ENCODE results near the gene UBE2G2. TPM values are rescaled to one million over a fixed set of nuclear protein-coding genes. Genes with fewer than 3 reads are reported as not detected.

The UBE2G2 gene
- total and polyA plus RNA-seq, 4 donors = 46.8 to 83.6 (median 69.8) TPM

DNA sequence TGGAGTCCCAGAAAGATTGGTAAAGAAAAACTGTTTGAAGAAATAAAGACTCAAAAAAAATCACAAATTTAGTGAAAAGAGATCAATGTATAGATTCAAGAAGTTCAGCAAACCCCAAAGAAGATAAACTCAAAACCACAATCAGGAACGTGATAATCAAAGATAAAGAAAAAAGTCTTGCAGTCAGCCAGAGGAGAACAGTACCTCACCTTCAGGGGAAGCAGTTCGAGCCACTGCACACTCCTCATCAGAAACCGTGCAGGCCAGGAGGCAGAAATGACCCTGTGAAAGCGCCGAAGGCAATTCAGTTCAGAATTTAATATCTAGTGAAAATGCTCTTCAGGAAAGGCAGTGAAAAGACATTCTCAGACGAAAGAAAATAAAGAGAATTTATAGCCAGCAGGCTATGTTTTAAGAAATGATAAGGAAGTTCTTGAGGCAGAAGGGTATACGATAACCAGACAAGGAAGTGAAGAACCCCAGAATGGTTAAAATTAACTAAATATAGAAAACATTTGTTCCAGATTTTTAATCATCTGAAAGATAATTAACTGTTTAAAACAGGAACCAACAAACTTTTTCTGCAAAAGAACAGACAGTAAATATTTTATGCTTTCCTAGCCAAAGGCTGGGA, 29.7 kb upstream of the UBE2G2 start:
- Histone ChIP-seq H3K36me3 (ENCODE audit: control insufficient read depth in 1 of 2, insufficient read depth in 2 of 2, low read length in 1 of 2) (no peaks in the 10 kb centered on the region), H3K9me3 (ENCODE audit: control insufficient read depth, low read length) (peaks cover 3% of the 10 kb centered on the region), H3K27ac (ENCODE audit: low read depth in 1 of 2, low read length in 2 of 2) (no peak overlapping the region), H3K4me1 (ENCODE audit: control insufficient read depth in 1 of 2, insufficient read depth in 2 of 2, low read length in 2 of 2) (no peaks in the 10 kb centered on the region), H3K27me3 (ENCODE audit: control insufficient read depth in 1 of 2, insufficient read depth in 2 of 2, low read length in 1 of 2) (no peaks in the 10 kb centered on the region), H3K4me3 (ENCODE audit: low read length in 2 of 2) (no peak overlapping the region)
- intact Hi-C loops (cut with DNase I) = no loop called here
- ATAC-seq (ENCODE audit: low FRiP score) (no peak), DNase-seq (no peak)
- WGBS, 2 donors = 38 to 39% methylated on average over 7 of the region's 7 CpGs

DNA sequence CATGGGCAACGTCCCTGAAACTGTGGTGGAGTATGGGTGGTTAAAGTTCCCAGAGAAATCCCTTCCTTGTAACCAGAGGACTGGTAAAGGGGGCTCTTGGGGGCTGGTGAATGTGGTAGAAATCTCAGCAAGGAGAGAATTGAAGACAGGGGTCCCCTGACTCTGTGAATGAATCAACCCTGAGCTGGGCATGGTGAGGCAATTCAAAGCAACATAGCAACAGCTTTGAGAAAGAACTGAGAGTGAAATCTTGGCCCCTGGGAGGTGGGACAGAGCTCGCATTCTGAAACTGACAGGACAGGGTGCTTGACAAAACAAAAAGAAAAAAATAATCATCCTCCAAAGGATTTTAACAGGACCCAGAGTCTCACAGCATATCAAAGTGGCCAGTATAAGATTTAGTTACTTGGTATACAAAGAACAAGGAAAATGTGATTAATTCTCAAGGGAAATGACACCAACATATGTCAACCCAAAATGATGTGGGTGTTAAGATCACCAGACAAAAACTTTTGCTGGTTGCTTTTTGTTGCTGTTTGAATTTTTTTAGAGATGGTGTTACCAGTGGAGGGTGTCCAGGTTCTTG, 28.0 kb upstream of the UBE2G2 start:
- intact Hi-C loops (cut with DNase I) = no loop called here
- Histone ChIP-seq H3K4me1 (ENCODE audit: control insufficient read depth in 1 of 2, insufficient read depth in 2 of 2, low read length in 2 of 2) (no peaks in the 10 kb centered on the region), H3K36me3 (ENCODE audit: control insufficient read depth in 1 of 2, insufficient read depth in 2 of 2, low read length in 1 of 2) (no peaks in the 10 kb centered on the region), H3K9me3 (ENCODE audit: control insufficient read depth, low read length) (peaks cover 3% of the 10 kb centered on the region), H3K27ac (ENCODE audit: low read depth in 1 of 2, low read length in 2 of 2) (no peak overlapping the region), H3K4me3 (ENCODE audit: low read length in 2 of 2) (no peak overlapping the region), H3K27me3 (ENCODE audit: control insufficient read depth in 1 of 2, insufficient read depth in 2 of 2, low read length in 1 of 2) (no peaks in the 10 kb centered on the region)
- 54 to 72% methylated on average over 2 of the region's 2 CpGs for WGBS, 2 donors
- DNase-seq (no peak), ATAC-seq (ENCODE audit: low FRiP score) (no peak)

DNA sequence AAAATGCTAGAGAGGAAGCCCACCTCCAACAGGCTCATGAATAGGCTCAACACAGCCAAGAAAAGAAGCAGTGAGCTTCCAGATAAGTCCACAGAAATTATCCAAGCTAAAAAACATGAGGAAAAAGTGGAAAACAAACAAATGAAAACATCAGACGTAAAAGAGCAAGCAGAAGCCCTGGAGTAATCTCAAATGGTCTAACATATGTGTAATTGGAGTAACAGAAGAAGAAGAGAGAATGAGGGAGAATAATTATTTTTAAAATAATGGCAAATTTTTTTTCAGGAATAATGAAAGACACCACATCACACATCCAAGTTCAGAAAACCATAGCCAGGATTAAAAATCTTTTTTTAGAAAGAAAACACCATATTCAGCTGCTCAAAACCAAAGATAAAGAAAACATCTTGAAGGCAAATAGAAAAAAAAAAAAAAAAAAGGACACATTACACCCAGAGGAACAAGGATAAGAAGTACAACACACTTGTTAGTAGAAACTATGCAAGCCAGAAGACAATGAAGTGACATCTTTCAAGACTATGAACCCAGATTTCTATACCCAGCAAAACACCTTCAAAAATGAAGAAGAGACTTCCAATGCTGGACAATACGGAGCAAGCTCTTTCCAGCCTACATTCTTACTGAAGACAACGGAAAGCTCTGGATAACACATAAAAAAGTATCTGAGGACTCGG, 26.9 kb upstream of the UBE2G2 start:
- H3K27ac ChIP-seq (ENCODE audit: low read depth in 1 of 2, low read length in 2 of 2) = no peak overlapping the region
- WGBS, 2 donors = 79 to 84% methylated on average over 4 of the region's 4 CpGs
- DNase-seq (no peak), ATAC-seq (ENCODE audit: low FRiP score) (no peak)
- H3K9me3 ChIP-seq (ENCODE audit: control insufficient read depth, low read length) = peaks cover 3% of the 10 kb centered on the region
- H3K36me3 ChIP-seq (ENCODE audit: control insufficient read depth in 1 of 2, insufficient read depth in 2 of 2, low read length in 1 of 2) = no peaks in the 10 kb centered on the region
- H3K4me1 ChIP-seq (ENCODE audit: control insufficient read depth in 1 of 2, insufficient read depth in 2 of 2, low read length in 2 of 2) = no peaks in the 10 kb centered on the region
- intact Hi-C loops (cut with DNase I) = no loop called here
- H3K4me3 ChIP-seq (ENCODE audit: low read length in 2 of 2) = no peak overlapping the region
- no peaks in the 10 kb centered on the region for H3K27me3 ChIP-seq (ENCODE audit: control insufficient read depth in 1 of 2, insufficient read depth in 2 of 2, low read length in 1 of 2)

DNA sequence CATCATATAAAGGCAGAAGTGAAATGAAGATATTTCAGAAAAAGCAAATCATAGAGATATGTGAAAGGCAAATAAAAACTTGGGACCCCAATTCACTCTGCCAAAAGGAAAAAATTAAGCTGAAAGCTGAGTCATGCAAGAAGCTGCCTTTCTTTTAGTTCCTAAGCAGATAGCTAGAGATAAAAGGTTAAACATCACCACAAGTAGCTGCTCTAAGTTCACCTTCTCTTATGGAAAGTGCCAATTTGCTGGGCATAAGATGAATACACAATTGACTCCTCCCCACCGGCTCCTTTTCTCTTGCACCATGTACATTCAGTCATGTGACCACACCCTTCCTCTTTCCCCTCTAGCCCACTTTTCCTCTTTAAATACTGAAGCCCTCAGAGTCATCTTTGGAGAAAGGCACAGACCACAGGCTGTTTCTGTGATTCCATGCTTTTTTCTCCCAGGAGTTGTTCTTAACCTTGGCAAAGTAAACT, 21.6 kb upstream of the UBE2G2 start:
- Histone ChIP-seq H3K36me3 (ENCODE audit: control insufficient read depth in 1 of 2, insufficient read depth in 2 of 2, low read length in 1 of 2) (no peaks in the 10 kb centered on the region), H3K4me3 (ENCODE audit: low read length in 2 of 2) (no peak overlapping the region), H3K4me1 (ENCODE audit: control insufficient read depth in 1 of 2, insufficient read depth in 2 of 2, low read length in 2 of 2) (no peaks in the 10 kb centered on the region), H3K27me3 (ENCODE audit: control insufficient read depth in 1 of 2, insufficient read depth in 2 of 2, low read length in 1 of 2) (no peaks in the 10 kb centered on the region), H3K27ac (ENCODE audit: low read depth in 1 of 2, low read length in 2 of 2) (no peak overlapping the region), H3K9me3 (ENCODE audit: control insufficient read depth, low read length) (peaks cover 8% of the 10 kb centered on the region)
- ATAC-seq (ENCODE audit: low FRiP score) = no peak
- intact Hi-C loops (cut with DNase I) = no loop called here
- DNase-seq = no peak
- 95 to 97% methylated on average over 1 of the region's 1 CpG for WGBS, 2 donors

DNA sequence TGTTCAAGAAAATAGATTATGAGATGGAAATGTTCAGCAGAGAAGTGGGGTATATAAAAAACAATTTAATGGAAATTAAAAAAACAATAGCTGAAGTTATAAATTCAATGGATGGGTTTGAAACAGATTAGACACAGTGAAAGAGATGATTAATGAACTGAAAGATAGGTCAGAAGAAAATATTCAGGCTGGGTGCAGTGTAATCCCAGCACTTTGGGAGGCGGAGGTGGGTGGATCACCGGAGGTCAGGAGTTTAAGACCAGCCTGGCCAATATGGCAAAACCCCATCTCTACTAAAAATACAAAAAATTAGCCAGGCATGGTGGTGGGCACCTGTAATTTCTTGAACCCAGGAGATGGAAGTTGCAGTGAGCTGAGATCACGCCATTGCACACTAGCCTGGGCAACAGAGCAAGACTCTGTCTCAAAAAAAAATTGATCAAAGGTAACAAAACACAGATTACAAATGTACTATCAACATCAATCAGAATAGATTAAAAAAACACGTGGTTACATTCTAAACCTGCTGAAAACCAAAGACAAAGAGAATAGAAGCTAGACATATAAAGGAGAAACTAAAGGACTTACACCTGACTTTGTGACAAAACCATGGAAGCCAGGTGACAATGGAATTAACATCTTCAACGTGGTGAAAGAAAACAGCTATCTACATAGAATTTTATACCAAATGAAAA, 21.0 kb upstream of the UBE2G2 start:
- WGBS, 2 donors = 67 to 71% methylated on average over 5 of the region's 5 CpGs
- no peak for ATAC-seq (ENCODE audit: low FRiP score)

DNA sequence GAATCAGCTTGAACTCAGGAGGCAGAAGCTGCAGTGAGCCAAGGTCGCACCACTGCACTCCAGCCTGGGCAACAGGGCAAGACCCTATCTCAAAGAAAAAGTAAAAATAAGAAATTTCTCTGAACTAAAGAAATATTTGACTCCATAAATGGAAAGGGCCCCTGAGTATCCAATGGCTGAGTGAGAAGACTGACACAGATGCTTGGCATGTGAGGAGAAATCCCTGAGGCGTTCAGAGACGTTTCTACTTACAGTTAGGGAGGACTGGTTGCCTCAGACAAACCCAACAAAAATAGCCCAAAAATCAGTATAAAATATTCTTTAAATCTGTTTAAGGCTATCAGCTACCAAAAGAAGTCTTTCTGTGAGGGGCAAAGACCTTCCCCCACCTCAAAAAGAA, 19.2 kb upstream of the UBE2G2 start:
- intact Hi-C loops (cut with DNase I) = no loop called here
- no peak for ATAC-seq (ENCODE audit: low FRiP score)
- Histone ChIP-seq H3K4me1 (ENCODE audit: control insufficient read depth in 1 of 2, insufficient read depth in 2 of 2, low read length in 2 of 2) (no peaks in the 10 kb centered on the region), H3K36me3 (ENCODE audit: control insufficient read depth in 1 of 2, insufficient read depth in 2 of 2, low read length in 1 of 2) (no peaks in the 10 kb centered on the region), H3K4me3 (ENCODE audit: low read length in 2 of 2) (no peak overlapping the region), H3K27me3 (ENCODE audit: control insufficient read depth in 1 of 2, insufficient read depth in 2 of 2, low read length in 1 of 2) (no peaks in the 10 kb centered on the region), H3K27ac (ENCODE audit: low read depth in 1 of 2, low read length in 2 of 2) (no peak overlapping the region), H3K9me3 (ENCODE audit: control insufficient read depth, low read length) (peaks cover 5% of the 10 kb centered on the region)
- no peak for DNase-seq
- 46 to 51% methylated on average over 3 of the region's 3 CpGs for WGBS, 2 donors

More for the DNA sequence above, 21.0 kb upstream of the UBE2G2 start:
- Histone ChIP-seq H3K4me1 (ENCODE audit: control insufficient read depth in 1 of 2, insufficient read depth in 2 of 2, low read length in 2 of 2) (no peaks in the 10 kb centered on the region), H3K27me3 (ENCODE audit: control insufficient read depth in 1 of 2, insufficient read depth in 2 of 2, low read length in 1 of 2) (no peaks in the 10 kb centered on the region), H3K4me3 (ENCODE audit: low read length in 2 of 2) (no peak overlapping the region), H3K9me3 (ENCODE audit: control insufficient read depth, low read length) (peaks cover 7% of the 10 kb centered on the region), H3K36me3 (ENCODE audit: control insufficient read depth in 1 of 2, insufficient read depth in 2 of 2, low read length in 1 of 2) (no peaks in the 10 kb centered on the region), H3K27ac (ENCODE audit: low read depth in 1 of 2, low read length in 2 of 2) (no peak overlapping the region)
- intact Hi-C loops (cut with DNase I) = no loop called here
- no peak for DNase-seq

DNA sequence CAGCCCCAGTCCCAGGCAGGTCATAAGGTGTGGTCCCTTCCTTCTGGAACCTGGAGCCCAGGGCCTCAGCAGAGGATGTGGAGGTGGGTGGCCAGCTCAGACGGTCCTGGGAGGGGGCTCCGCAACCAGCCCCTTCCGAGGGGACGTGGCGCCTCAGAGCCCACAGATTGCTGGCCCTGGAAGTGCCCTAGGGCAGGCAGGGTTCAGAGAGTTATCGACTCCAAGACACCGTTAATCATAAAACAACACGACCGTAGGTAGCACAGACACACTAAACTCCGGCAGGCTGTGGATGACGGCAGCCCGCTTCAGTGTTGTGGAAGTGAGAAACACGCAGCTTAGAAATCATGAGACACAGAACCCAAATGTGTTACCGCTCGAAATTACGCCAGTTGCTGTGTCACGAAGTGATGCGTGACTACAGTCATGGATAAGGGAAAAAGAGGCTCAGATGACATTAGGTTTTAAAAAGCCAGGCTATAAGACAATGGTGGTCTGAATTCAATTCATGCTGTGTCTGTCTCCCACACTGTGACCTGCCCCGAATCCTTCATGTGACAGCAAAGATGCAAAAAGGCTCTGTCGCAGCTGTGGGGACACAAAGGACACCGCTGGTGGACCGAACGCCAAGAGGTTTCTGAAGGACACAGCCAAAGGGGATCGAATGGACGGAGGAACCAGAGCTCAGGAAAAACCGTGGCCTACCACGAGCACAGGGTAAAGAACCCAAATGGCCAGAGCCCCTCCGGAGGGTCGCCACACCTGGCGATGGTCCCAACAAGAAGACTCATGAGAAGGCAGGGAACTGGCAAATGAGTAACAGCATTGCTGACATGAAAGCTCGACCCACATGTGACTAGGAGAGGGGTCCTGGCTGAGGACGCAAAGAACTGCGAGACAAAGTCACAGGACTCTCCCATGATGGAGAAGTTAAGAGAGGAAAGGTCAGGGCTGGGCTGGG, 17.9 kb upstream of the UBE2G2 start:
- Histone ChIP-seq H3K4me3 (ENCODE audit: low read length in 2 of 2) (no peak overlapping the region), H3K27ac (ENCODE audit: low read depth in 1 of 2, low read length in 2 of 2) (no peak overlapping the region), H3K9me3 (ENCODE audit: control insufficient read depth, low read length) (peaks cover 5% of the 10 kb centered on the region), H3K4me1 (ENCODE audit: control insufficient read depth in 1 of 2, insufficient read depth in 2 of 2, low read length in 2 of 2) (no peaks in the 10 kb centered on the region), H3K36me3 (ENCODE audit: control insufficient read depth in 1 of 2, insufficient read depth in 2 of 2, low read length in 1 of 2) (no peaks in the 10 kb centered on the region), H3K27me3 (ENCODE audit: control insufficient read depth in 1 of 2, insufficient read depth in 2 of 2, low read length in 1 of 2) (no peaks in the 10 kb centered on the region)
- whole genome bisulfite sequencing, 2 donors = 97% methylated on average over 33 of the region's 33 CpGs
- intact Hi-C loops (cut with DNase I) = loop anchor here (5.0 to 10.0 kb wide), 2 partner anchors 53 to 485 kb away; partner anchors contain the start of genes PTTG1IP (in 2 of the 2) and CFAP410 (in 1 of the 2)
- no peak for DNase-seq
- ATAC-seq (ENCODE audit: low FRiP score) = no peak

DNA sequence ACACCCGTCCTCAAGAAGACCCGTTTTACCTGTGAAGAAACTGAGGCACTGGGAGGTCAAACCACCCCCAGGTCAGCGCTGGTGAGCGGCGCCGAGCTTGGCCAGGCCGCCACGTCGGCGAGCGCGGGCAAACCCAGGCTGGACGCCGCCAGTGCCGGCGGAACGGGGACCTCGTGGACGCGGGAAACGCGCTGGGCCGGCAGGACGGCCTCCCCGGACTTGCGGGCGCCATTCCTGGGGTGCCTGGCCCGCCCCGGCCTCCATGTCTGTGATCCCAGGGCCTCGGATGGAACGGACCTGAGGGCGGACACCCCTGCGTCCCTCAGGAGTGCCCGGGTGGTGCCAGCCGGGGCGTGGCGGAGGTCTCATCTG, 17.0 kb upstream of the UBE2G2 start:
- intact Hi-C loops (cut with DNase I) = loop anchor here (5.0 to 10.0 kb wide), 2 partner anchors 54 to 484 kb away; partner anchors contain the start of genes PTTG1IP (in 2 of the 2) and CFAP410 (in 1 of the 2)
- Histone ChIP-seq H3K9me3 (ENCODE audit: control insufficient read depth, low read length) (peaks cover 5% of the 10 kb centered on the region), H3K4me1 (ENCODE audit: control insufficient read depth in 1 of 2, insufficient read depth in 2 of 2, low read length in 2 of 2) (no peaks in the 10 kb centered on the region), H3K36me3 (ENCODE audit: control insufficient read depth in 1 of 2, insufficient read depth in 2 of 2, low read length in 1 of 2) (no peaks in the 10 kb centered on the region), H3K27ac (ENCODE audit: low read depth in 1 of 2, low read length in 2 of 2) (peak overlapping the region in 1 of 2 donors; percentile 31), H3K4me3 (ENCODE audit: low read length in 2 of 2) (peak overlapping the region; percentile 51 to 67), H3K27me3 (ENCODE audit: control insufficient read depth in 1 of 2, insufficient read depth in 2 of 2, low read length in 1 of 2) (no peaks in the 10 kb centered on the region)
- peak in 1 of 2 donors; percentile 84 for DNase-seq
- ATAC-seq (ENCODE audit: low FRiP score) = no peak
- WGBS, 2 donors = 45 to 58% methylated on average over 32 to 37 of the region's 37 CpGs

All from aorta (tissue), 5 donors.